ENCODE measurements around the gene CLPSL2. TPM values are rescaled to one million over a fixed set of nuclear protein-coding genes. Genes with fewer than 3 reads are reported as not detected.

CLPSL2 gene
- total RNA-seq, 1 donor from 2014 or later, result not detected

DNA sequence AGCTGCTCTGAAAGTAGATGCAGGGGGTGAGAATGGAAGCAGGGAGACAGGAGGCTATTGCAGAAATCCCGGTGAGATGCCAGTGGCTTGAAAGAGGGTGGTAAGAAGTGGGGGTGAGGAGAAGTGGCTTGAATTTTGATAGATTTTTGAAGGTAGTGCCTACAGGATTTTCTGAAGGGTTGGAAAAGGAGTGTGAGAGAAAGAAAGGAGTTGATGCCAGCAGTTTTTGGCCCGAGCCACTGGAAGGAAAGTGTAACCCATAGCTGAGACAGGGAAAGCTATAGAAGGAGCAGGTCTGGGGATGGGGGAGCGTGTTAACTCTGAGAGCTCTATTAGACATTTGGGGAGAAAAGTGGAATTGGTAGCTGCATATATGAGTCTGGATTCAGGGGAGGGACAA is 29.9 kb upstream of the CLPSL2 start:
- DNase-seq (ENCODE audit: low read depth, low spot score), result no peak

DNA sequence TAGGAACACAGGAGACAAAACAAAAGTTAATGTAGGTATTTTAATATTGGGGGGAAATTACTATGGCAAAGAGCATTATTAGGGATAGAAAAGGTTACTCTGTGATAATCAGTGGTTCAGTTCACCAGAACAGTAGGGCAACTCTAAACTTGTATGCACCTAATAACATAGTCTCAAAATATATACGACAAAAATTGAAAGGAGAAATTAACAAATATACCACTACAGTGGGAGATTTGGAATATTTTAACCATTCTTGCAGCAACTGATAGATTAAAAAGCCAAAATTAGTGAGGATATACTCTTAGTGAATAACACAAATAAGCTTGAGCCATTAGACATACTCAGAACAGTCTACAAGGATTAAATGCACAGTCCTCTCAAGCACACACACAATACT is 28.5 kb upstream of the CLPSL2 start:
- DNase-seq (ENCODE audit: low read depth, low spot score), result no peak

DNA sequence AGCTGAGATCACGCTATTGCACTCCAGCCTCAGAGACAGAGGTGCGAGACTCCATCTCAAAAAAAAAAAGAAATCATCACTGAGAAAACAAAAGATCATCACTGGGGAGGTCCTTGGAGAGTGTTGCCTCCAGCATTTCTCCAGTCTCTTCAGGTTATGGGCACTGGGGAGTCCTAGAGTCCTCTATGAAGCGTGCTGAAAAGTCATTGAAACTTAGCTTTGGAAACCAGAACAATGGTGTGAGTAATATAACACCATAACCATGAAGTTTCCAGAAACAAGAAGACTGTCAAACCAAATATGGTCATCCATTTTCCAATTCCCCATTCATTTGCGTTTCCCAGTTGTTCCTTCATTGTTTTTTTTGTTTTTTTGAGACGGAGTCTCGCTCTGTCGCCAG is 25.8 kb upstream of the CLPSL2 start:
- no peak for DNase-seq (ENCODE audit: low read depth, low spot score)

DNA sequence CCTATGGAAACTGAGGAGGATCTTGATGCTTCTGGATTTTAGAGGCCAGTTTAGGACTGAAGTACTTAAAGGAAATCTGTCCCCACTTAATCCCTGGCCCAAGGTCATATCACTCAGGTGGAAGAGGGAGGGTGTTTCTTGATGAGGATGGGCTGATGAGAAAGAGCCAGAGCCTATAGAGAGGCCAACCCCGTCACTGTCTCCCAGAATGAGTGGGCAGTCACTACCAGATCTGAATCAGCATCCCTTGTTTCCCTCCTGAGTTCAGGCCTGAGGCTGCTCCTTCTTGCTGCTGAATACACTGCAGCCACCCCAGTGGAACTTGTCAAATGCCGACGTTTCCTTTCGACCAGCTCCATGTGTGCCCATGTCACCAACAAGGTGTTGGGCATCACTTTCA is 24.8 kb upstream of the CLPSL2 start:
- no peak for DNase-seq (ENCODE audit: low read depth, low spot score)

DNA sequence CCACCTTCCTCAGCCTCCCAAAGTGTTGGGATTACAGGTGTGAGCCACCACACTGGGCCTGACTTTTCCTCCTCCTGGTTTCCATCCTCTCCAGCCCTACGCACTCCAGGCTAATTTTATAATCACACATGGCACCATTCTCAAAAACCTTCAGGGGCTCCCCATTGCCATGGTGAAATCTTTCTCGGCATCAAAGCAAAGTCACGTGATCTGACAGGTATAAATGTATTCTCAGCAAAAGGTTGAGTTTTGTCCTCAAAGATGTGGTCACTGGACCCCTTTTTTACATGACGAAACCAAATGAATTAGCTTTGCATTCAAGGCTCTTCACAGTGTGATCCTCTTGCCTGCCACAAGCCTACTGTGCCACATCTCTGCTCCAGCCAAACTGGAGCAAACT is 24.1 kb upstream of the CLPSL2 start:
- DNase-seq (ENCODE audit: low read depth, low spot score), result no peak

DNA sequence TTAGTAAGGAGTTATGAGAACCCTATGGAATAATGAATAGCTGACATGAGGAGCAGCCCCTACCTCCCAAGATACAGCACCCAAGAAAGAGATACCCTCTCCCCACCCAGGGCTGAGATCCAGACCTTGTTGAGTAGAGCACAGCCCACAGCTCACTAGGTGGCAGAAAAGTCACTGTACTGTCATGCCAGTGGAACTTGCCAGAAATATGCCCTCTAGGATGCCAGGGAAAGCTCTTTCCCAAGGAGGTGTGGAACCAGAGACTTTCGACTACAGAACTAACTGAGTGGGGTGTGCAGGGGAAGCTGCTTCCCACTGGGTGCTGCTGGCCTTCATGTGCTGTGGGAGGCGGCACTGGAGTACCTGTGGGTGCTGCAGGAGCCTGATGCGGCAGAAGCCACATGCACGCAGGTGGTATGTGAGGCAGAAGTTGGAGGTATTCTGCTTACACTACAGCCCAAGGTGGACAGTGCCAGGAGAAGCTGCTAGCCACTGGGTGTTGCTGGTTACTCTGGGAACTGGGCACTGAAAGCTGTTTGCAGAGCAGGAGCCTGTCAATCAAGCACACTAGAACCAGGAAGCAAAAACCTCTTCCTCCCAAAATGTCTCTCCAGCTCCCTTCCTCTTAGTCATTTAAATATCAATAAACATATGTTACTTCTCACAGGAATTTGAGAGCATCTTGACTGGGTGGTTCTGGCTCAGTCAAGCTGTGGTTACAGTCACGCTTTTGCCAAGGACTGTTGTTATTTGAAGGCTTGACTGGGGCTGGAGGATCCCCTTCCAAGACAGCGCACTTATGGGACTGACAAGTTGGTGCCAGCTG is 21.7 kb upstream of the CLPSL2 start:
- no peak for DNase-seq (ENCODE audit: low read depth, low spot score)

DNA sequence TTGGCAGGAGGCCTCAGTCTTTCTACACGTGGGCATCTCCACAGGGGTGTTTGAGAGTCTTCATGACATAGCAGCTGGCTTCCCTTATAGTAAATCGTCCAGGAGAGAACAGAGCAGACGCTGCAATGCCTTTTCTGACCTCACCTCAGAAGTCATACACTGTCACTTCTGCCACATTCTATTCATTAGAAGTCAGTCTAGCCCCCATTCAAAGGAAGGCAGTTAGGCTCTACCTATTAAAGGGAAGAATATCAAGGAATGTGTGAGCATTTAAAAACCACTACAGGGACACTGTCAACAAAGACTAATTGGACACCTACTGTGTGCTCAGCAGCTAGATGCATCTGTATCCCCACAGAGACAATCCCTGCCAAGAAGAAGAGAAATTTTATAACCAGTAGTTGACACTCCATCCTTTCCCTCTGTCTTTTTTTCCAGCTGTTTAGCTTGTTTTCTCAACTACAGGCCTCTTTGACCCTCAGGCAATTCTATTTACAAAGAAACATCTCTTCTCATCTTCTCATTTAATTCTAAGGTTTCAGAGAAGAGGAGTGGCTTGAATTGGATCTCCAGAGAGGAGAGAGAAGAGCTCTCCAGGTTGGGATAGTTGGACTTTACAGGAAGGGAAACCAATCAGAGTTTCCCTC is 21.0 kb upstream of the CLPSL2 start:
- DNase-seq (ENCODE audit: low read depth, low spot score), result no peak

DNA sequence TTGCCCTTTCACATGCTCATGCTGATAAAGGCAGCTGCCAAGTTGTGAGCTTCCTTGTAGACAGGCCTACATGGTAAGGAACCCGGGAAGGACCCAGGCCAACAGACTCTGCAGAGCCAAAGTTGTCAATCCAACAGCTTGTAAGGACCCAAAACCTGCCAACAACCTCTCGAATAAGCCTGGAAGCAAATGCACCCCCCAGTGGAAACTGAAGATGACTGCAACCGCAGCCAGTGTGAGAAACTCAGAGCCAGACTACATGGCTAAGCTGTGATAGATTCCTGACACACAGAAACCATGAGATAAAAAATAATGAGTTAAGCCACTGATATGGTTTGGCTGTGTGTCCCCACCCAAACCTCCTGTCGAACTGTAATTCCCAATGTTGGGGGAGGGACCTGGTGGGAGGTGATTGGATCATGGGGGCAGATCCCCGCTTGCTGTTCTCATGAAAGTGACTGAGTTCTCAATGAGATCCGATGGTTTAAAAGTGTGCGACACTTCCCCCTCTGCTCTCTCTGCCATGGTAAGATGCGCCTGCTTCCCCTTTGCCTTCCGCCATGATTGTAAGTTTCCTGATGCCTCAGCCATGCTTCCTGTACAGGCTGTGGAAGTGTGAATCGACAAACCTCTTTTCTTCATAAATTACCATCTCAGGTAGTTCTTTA is 18.8 kb upstream of the CLPSL2 start:
- no peak for DNase-seq (ENCODE audit: low read depth, low spot score)

DNA sequence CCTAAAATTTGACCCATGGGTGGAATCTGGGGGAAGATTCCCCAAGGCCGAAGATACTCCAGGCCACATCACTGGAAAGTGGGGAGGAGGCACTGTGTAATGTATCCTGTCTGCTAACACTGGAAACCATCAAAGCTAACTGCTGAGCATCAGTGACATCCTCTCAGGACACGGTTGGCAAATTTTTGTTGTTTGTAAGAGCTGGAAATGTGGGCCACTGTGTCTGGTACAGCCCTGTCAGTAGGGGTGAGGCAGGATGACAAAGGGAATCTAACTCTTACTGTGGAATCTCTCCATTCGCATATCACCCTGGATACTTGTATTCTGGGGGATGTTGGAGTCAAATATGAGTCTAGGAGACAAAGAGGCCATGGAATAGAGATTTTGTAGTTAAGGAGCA is 17.0 kb upstream of the CLPSL2 start:
- no peak for DNase-seq (ENCODE audit: low read depth, low spot score)

DNA sequence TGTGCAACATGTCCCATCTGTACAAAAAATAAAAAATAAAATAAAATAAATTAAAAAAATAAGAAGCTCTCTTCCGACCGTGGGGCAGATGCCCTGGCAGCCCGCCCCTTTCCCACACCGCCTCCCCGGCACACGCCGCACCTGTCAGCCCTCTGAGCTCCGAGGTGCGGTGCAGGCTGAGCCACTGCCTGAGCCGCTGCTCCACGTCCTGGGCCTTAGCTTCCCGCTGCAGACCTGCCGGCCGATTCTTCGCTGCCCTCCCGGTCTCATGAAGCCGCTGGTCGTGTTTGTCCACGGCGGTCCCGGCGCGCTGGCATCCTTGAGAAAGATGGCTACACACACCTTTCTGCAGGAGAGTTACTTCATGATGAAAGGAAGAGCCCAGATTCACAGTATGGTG is 10.7 kb upstream of the CLPSL2 start:
- DNase-seq (ENCODE audit: low read depth, low spot score), result no peak

DNA sequence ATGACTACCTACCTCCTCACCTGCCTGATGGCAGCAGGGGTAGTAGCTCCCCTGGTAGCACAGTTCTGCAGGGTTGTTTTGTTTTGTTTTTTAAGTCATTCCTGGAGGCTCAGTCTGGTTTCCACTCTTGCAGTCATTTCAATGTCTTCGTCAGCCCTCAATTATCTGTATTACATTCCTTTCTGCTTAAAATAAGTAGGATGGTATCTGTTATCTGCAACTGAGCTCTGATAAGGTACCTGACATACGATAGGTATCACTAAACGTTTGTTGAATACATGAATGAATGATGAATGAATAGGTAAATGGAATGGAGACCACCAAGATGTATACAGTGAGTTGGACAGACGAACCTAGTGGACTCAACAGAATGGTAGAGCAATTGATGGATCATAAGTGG is 7.2 kb upstream of the CLPSL2 start:
- DNase-seq (ENCODE audit: low read depth, low spot score), result no peak

DNA sequence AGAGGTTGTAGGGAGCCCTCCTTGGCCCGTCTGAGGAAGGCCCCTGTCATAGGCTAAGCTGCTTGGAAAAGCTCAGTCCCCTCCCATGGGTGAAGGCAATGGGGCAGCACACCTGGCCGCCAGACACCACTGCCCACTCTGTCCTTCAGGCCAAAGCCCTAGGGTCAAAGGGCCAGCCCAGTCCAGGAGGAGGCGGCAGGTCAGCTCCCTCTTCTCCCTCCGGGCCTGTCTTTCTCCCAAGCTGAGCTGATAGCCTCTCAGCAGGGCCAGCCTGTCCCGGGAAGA is 5.1 kb upstream of the CLPSL2 start:
- DNase-seq (ENCODE audit: low read depth, low spot score), result no peak

DNA sequence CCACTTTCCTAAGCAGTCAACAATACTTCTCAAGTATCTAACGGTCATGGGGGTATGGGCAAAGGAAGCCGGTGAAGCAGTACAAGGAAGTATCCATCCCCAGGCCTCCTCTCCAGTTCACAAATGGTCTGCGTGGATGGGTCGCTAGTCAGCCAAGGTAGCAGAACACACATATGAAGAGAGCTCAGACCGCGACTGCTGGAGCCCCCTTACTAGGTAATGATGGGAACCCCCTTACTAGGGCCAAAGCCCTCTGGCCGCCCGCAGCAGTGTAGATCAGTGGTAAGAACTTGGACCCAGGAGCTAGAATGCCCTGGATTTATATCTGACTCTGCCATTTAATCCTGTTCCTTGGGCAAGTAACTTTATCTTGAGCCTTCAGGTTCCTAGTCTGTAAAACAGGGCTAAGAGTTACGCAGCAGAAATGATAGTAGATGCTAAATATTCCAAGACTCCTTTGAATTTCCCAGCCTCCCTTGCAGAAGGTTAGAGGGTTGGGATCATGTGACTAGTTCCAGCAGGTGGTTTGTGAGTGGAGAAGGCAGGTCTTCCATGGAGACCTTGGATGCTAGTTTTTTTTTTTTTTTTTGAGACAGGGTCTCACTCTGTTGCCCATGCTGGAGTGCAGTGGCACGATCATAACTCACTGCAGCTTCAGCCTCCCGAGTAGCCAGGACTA is 2.1 kb upstream of the CLPSL2 start:
- DNase-seq (ENCODE audit: low read depth, low spot score), result no peak

DNA sequence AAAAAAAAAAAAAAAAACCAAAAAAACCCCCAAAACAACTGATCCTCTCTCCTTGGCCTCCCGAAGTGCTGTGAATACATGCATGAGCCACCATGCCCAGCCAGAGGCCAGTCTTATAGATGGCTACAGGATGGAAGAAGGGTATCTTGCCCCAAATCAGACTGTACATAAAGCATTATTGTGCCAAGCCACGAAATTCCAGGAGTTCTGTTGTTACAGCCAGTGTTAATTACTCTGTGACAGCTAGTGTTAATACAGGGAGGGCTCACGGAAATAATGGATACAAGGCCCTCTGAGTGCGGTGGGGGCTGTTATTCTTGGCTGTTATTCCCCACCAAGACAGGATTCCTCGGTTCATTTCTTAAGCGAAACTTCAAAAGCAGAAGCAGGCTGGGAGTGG is 1.4 kb upstream of the CLPSL2 start:
- no peak for DNase-seq (ENCODE audit: low read depth, low spot score)

DNA sequence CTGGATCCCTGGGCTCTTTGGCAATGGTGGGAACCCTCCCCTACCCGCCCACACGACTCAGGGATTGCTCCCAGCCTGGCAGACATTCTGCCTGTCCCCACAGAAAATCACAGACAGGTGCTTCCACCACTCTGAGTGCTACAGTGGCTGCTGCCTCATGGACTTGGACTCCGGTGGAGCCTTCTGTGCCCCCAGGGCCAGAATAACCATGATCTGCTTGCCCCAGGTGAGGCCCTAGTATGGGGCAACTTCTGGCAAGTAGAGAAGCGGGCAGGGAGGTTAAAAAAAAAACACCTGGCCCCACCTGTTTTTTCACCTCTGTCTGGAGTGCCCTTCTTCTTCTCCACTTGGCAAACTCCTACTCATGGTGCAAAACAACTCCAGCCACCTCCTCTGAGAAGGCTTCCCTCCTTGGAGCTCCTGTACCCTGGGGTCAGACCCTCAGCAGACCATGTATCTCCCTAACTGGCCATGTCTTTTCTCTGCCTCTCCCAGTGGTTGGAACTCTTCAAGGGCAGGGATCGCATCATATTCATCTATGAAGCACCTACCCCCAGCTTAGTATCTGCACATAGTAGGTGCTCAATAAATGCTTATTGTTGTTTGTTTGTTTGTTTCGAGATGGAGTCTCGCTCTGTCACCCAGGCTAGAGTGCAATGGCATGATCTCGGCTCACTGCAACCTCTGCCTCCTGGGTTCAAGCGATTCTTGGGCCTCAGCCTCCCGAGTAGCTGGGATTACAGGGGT is 1.1 kb downstream of the CLPSL2 start:
- no peak for DNase-seq (ENCODE audit: low read depth, low spot score)

DNA sequence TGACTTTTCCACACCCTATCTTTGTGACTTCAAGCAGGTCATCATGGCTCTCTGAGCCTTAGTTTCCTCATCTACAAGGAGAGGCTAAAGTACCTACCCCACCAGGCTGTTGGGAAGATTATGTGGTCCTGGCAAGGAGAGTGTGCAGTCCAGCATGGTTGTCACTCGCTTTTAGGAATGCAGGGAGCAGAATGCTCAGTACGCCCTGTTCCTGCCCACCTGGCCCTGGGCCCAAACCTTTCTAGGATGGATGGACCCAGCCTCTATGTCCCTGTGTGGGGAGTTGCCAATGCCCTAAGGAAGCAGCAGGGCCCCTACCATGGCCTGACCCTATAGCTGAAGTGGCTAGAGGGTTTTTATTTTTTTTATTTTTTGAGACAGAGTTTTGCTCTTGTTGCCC is 2.0 kb downstream of the CLPSL2 start:
- DNase-seq (ENCODE audit: low read depth, low spot score), result no peak

DNA sequence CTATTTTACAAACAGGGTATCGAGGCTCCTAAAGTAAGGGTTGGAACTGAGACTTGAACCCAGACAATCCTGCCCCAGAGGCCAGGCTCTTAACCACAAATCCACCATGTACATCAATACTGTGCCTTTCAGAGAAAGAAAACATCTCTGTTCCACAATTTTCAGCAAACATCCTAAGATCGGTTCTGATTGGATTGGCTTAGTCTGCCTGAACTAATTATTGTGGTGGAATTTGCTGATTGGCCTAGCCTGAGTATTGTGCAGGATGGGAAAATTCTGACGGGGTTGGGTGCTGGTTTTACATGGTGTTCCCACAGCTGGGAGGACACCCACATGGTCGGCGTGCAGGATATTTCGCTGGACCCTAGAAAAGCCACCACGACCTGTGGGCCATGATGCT is 4.3 kb downstream of the CLPSL2 start, which contains the start of gene CLPSL1:
Gene CLPSL1 (plus strand): TSS at position 301 of the 400 bp plus-strand sequence. CDS start 92 bp downstream, at position 393.
- DNase-seq (ENCODE audit: low read depth, low spot score), result no peak

DNA sequence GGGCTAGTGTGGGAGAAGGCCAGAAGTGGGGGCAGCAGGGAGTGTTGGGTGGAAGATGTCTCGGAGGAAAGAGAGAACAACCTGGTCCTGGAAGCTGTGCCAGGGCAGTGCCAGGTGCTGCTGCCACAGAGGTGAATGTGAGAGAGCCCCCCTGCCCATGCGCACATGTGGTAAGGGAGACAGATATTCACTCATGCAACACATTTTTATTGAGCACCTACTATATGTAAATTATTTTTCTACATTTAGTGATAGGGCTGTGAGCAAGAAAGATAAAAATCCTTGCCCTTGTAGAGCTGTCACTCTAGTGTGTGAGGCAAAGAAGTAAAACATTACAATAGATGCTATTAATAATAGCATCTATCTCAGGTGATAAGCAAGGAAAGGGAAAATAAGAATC is 4.9 kb downstream of the CLPSL2 start:
- DNase-seq (ENCODE audit: low read depth, low spot score), result no peak

DNA sequence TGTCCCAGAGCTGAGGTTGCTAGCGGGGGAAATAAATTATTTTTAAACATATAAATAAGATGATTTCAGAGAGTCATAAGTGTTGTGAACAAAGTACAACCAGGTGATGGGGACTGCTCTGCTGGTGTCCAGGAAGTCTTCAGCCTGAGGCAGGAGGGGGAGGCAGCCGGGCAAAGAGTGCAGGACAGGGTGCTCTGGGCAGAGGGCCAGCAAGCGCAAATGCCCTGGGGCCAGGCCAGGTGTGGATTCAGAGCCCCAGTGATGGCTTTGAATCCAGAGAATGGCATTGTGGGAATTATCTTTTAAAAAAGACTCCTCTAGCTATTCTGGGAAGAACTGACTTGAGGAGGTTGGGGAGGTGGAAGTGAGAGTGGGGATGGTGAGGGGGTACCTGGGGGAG is 6.0 kb downstream of the CLPSL2 start:
- DNase-seq (ENCODE audit: low read depth, low spot score), result no peak

DNA sequence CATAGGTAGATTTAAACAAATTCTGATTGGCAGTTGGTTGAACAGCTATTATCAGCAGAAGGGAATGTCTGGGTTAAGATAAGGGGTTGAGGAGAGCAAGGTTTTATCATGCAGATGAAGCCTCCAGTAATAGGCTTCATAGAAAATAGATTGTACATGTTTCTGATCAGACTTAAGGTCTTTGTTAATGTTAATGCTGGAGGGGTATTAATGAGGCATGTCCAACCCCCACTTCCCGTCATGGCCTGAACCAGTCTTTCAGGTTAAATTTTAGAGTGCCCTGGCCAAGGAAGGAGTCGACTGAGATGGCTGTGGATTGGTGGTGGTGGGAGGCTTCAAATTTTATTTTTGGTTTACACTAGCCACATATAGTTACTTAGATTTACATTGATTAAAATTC is 7.8 kb downstream of the CLPSL2 start:
- no peak for DNase-seq (ENCODE audit: low read depth, low spot score)

DNA sequence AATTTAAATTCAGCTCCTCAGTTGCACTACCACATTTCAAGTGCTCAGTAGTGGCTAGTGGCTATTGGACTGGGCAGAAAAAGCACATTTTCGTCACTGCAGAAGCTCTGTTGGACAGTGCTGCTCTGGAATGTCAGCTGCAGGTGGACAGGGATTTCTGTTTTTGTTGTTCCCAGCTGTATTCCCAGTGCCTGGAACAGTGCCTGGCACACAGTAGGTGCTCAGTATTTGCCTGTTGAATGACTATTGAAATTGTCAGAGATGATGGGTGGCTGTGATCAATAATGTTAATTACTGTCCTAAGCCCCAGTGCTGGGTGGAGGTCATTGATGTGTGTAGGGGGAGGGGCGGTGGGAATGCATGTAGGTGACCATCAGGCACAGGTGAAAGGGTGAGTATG is 9.9 kb downstream of the CLPSL2 start:
- no peak for DNase-seq (ENCODE audit: low read depth, low spot score)

DNA sequence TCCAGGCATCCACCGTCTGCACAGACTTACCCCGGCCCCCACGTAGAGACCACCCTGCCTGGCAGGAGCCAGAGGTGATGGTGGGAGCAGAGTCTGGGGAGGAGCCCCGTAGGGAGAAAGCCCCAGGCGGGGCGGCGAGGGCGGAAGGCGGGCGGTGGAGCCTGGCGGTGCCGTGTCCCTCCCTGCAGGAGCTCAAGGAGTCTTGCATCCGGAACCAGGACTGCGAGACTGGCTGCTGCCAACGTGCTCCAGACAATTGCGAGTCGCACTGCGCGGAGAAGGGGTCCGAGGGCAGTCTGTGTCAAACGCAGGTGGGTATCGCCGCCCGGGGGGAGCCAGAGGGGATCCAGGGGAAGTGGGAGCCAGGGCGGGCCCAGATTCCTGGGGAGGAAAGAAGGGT is 10.4 kb downstream of the CLPSL2 start:
- no peak for DNase-seq (ENCODE audit: low read depth, low spot score)
